A549 (cell line): ENCODE results near the gene ATG10. TPM values are rescaled to one million over a fixed set of nuclear protein-coding genes. Genes with fewer than 3 reads are reported as not detected.

Experiments used
- ATAC-seq, 2 experiments: fragments of 200-7000 bp in 1 of 2; fragments of >200 bp in 1 of 2; cut with Nextera tagmentation in 1 of 2; cut with Tn5 transposase in 1 of 2; 3 replicates each; pipeline versions ENCODE4 v1.8.0 to v1.9.1; 2018 to 2020; ENCODE audit warnings: mild to moderate bottlenecking in 1 of 2, moderate library complexity in 1 of 2
- CTCF ChIA-PET: fragments of 300-600 bp; sonication (Branson Sonifier 250); formaldehyde crosslinking; extraction: SDS; loops from one replicate; lab custom pipeline; 2021; ENCODE audit warnings: antibody characterized with exemption, inconsistent platforms; lab: Yijun Ruan, JAX
- POLR2A ChIA-PET: fragments of 350-600 bp; formaldehyde crosslinking; extraction: SDS; loops from one replicate; lab custom pipeline; 2021; ENCODE audit warnings: antibody characterized with exemption, inconsistent platforms; lab: Yijun Ruan, JAX
- DNase-seq, 2 experiments: peaks; one replicate each; pipeline versions ENCODE4 v3.0.0 to v3.0.0-alpha.2; 2011 to 2016; ENCODE audit warnings: low read depth in 1 of 2, low spot score in 1 of 2
- FAIRE-seq: peaks from 2 replicates; lab custom pipeline; 2011; peaks lifted over from hg19 to GRCh38; lab: Jason Lieb, UNC
- H3K27ac ChIP-seq, 2 experiments: fragments of >200 bp; sonication (Bioruptor Twin); formaldehyde crosslinking; 3 replicates each; pipeline ENCODE4 v1.5.1; 2016 to 2017
- H3K4me1 ChIP-seq: fragments of >200 bp; sonication (Bioruptor Twin); formaldehyde crosslinking; 3 replicates; pipeline ENCODE4 v1.6.1; 2016
- H3K4me2 ChIP-seq: fragments of >200 bp; sonication (Bioruptor Twin); formaldehyde crosslinking; 3 replicates; pipeline ENCODE4 v1.6.1; 2016
- H3K4me3 ChIP-seq: fragments of >200 bp; sonication (Bioruptor Twin); formaldehyde crosslinking; 3 replicates; pipeline ENCODE4 v1.5.1; 2016
- H3K9me3 ChIP-seq: fragments of >200 bp; sonication (Bioruptor Twin); formaldehyde crosslinking; 3 replicates; pipeline ENCODE4 v1.6.1; 2016
- BHLHE40 ChIP-seq: IDR thresholded peaks from 2 replicates; pipeline ENCODE4 v1.6.1; 2012; ENCODE audit warnings: low read depth, low read length, inconsistent platforms
- CBX2 ChIP-seq: fragments of 200-600 bp; sonication (generic); IDR thresholded peaks from 2 replicates; pipeline ENCODE4 v1.6.1; 2016; ENCODE audit warnings: low read depth, mild to moderate bottlenecking, borderline replicate concordance
- CBX8 ChIP-seq: fragments of 200-600 bp; sonication (generic); IDR thresholded peaks from 2 replicates; pipeline ENCODE4 v1.6.1; 2016
- CHD4 ChIP-seq: fragments of 200-600 bp; sonication (generic); IDR thresholded peaks from 2 replicates; pipeline ENCODE4 v1.6.1; 2016; ENCODE audit warnings: antibody characterized with exemption, mild to moderate bottlenecking, borderline replicate concordance
- ESRRA ChIP-seq: fragments of 150-350 bp; IDR thresholded peaks from 2 replicates; pipeline ENCODE4 v1.6.1; 2014; ENCODE audit warnings: mild to moderate bottlenecking, low read length, borderline replicate concordance
- HOXB13 ChIP-seq: fragments of 250-450 bp; sonication (Bioruptor Pico); IDR thresholded peaks from 2 replicates; pipeline ENCODE4 v1.5.0; 2020; ENCODE audit warnings: low read depth, mild to moderate bottlenecking, moderate library complexity
- JUNB ChIP-seq: fragments of >200 bp; sonication (Bioruptor Twin); formaldehyde crosslinking; IDR thresholded peaks from 2 replicates; pipeline ENCODE4 v1.6.1; 2016
- KDM5A ChIP-seq: fragments of 200-600 bp; sonication (generic); IDR thresholded peaks from 2 replicates; pipeline ENCODE4 v1.6.1; 2016; ENCODE audit warnings: antibody characterized with exemption, mild to moderate bottlenecking
- MAZ ChIP-seq: fragments of 150-350 bp; IDR thresholded peaks from 2 replicates; pipeline ENCODE4 v1.6.1; 2014; ENCODE audit warnings: antibody characterized with exemption, low read depth, low read length, borderline replicate concordance
- MYC ChIP-seq: IDR thresholded peaks from 2 replicates; pipeline ENCODE4 v1.6.1; 2012; ENCODE audit warnings: mild to moderate bottlenecking, inconsistent platforms, low read length, improper control_type of control experiment, borderline replicate concordance
- NFE2L2 ChIP-seq: fragments of 150-350 bp; conservative IDR thresholded peaks from 2 replicates; pipeline ENCODE4 v1.6.1; 2014; ENCODE audit warnings: low read length
- NPAS2 ChIP-seq: fragments of 250-450 bp; sonication (Bioruptor Pico); IDR thresholded peaks from 2 replicates; pipeline ENCODE4 v1.8.0; 2022; ENCODE audit warnings: mild to moderate bottlenecking, moderate library complexity, borderline replicate concordance
- PHF8 ChIP-seq: fragments of 200-600 bp; sonication (generic); IDR thresholded peaks from 2 replicates; pipeline ENCODE4 v1.6.1; 2016; ENCODE audit warnings: low read depth, mild to moderate bottlenecking, antibody characterized with exemption, moderate library complexity, borderline replicate concordance
- POLR2A ChIP-seq: IDR thresholded peaks from 2 replicates; pipeline ENCODE4 v1.6.1; 2012; ENCODE audit warnings: mild to moderate bottlenecking, low read length
- RARB ChIP-seq: fragments of 250-450 bp; sonication (Bioruptor Pico); IDR thresholded peaks from 2 replicates; pipeline ENCODE4 v1.8.0; 2021; ENCODE audit warnings: mild to moderate bottlenecking, moderate library complexity
- RFX5 ChIP-seq: fragments of 450-650 bp; IDR thresholded peaks from 2 replicates; pipeline ENCODE4 v1.7.1; 2014; ENCODE audit warnings: antibody characterized with exemption, mild to moderate bottlenecking, moderate library complexity
- ZFP36 ChIP-seq: fragments of 450-650 bp; IDR thresholded peaks from 2 replicates; pipeline ENCODE4 v1.6.1; 2014; ENCODE audit warnings: borderline replicate concordance; ENCODE audit not compliant: partially characterized antibody
- WGBS: methylation state at CpG from one replicate; pipeline ENCODE4 v1.1.6; 2017; ENCODE audit errors: missing lambda C conversion rate; 5-methylcytosine and 5-hydroxymethylcytosine counted together
- polyA plus RNA-seq, 4 experiments: library from polyadenylated mRNA; depleted of rRNA in 3 of 4; stranded (reverse); fragments of >200 nt; fragmentation: RNase III in 1 of 4; extraction: RNeasy Plus Mini Kit Qiagen cat#74134 plus additional on column Dnase treatment in 1 of 4; gene quantifications; 2 replicates in 3 of 4; 3 replicates in 1 of 4; pipeline ENCODE4 v1.2.3, GENCODE V29; 2011 to 2017
- TF ChIP-seq, protein P1 (sequence below): fragments of 200-600 bp; sonication (generic); IDR thresholded peaks from 2 replicates; pipeline ENCODE4 v1.6.1; 2016; ENCODE audit warnings: antibody characterized with exemption, mild to moderate bottlenecking, moderate library complexity
- TF ChIP-seq, protein P2 (sequence below): fragments of >200 bp; sonication (Bioruptor Twin); formaldehyde crosslinking; IDR thresholded peaks from 3 replicates; pipeline ENCODE4 v1.6.1; 2016
- TF ChIP-seq, protein P3 (sequence below): fragments of 250-450 bp; sonication (Bioruptor Pico); IDR thresholded peaks from 2 replicates; pipeline ENCODE4 v1.5.0; 2020; ENCODE audit warnings: low read depth, mild to moderate bottlenecking, moderate library complexity

Gene ATG10
- polyA plus RNA-seq, 2 of the 4 experiments (the other 2 are of a cell fraction), result 12.7 to 17.9 TPM

DNA sequence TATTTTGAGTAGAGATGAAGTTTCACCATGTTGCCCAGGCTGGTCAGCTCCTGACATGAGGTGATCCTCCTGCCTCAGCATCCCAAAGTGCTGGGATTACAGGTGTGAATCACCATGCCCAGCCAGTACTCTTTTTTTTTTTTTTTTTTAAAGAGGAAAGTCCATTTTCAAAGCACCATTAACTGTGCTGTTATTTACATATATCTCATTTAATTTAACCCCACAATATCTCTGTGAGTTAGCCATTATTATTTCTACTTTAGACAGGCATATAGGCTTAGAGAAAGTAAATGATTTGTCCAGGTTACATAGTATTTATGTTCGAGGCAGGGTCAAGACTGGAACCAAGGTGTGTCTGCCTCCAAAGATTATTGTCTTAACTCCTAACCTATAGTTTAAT is 50.7 kb downstream of the ATG10 start:
- DNase-seq, result no peak
- WGBS, result 84% methylated on average over 1 of the region's 1 CpG
- Histone ChIP-seq H3K27ac (no peak overlapping the region), H3K9me3 (no peaks in the 10 kb centered on the region)
- POLR2A ChIA-PET, result no interaction called here
- CTCF ChIA-PET, result interaction anchor here (0.6 kb wide), 1 partner anchor 491 kb away, joined by 3 read pairs; no protein-coding TSS in a partner anchor
- no peak for TF ChIP-seq POLR2A
- TF ChIP-seq MAZ, result no peak
- TF ChIP-seq MYC, result no peak
- TF ChIP-seq, protein P1, sequence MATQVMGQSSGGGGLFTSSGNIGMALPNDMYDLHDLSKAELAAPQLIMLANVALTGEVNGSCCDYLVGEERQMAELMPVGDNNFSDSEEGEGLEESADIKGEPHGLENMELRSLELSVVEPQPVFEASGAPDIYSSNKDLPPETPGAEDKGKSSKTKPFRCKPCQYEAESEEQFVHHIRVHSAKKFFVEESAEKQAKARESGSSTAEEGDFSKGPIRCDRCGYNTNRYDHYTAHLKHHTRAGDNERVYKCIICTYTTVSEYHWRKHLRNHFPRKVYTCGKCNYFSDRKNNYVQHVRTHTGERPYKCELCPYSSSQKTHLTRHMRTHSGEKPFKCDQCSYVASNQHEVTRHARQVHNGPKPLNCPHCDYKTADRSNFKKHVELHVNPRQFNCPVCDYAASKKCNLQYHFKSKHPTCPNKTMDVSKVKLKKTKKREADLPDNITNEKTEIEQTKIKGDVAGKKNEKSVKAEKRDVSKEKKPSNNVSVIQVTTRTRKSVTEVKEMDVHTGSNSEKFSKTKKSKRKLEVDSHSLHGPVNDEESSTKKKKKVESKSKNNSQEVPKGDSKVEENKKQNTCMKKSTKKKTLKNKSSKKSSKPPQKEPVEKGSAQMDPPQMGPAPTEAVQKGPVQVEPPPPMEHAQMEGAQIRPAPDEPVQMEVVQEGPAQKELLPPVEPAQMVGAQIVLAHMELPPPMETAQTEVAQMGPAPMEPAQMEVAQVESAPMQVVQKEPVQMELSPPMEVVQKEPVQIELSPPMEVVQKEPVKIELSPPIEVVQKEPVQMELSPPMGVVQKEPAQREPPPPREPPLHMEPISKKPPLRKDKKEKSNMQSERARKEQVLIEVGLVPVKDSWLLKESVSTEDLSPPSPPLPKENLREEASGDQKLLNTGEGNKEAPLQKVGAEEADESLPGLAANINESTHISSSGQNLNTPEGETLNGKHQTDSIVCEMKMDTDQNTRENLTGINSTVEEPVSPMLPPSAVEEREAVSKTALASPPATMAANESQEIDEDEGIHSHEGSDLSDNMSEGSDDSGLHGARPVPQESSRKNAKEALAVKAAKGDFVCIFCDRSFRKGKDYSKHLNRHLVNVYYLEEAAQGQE, result no peak
- no peak for TF ChIP-seq RFX5
- no peak for TF ChIP-seq NPAS2 (CRISPR knock-in tag)
- no peak for TF ChIP-seq ESRRA
- TF ChIP-seq CHD4, result no peak
- TF ChIP-seq KDM5A, result no peak
- TF ChIP-seq, protein P2, sequence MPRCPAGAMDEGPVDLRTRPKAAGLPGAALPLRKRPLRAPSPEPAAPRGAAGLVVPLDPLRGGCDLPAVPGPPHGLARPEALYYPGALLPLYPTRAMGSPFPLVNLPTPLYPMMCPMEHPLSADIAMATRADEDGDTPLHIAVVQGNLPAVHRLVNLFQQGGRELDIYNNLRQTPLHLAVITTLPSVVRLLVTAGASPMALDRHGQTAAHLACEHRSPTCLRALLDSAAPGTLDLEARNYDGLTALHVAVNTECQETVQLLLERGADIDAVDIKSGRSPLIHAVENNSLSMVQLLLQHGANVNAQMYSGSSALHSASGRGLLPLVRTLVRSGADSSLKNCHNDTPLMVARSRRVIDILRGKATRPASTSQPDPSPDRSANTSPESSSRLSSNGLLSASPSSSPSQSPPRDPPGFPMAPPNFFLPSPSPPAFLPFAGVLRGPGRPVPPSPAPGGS, result no peak
- no peak for TF ChIP-seq CBX2
- TF ChIP-seq, all 56 proteins: peak for 0
- no peak overlapping the region for H3K4me3 ChIP-seq
- no peak overlapping the region for H3K4me2 ChIP-seq
- ATAC-seq, result no peak
- H3K4me1 ChIP-seq, result no peaks in the 10 kb centered on the region
- no peak for FAIRE-seq

DNA sequence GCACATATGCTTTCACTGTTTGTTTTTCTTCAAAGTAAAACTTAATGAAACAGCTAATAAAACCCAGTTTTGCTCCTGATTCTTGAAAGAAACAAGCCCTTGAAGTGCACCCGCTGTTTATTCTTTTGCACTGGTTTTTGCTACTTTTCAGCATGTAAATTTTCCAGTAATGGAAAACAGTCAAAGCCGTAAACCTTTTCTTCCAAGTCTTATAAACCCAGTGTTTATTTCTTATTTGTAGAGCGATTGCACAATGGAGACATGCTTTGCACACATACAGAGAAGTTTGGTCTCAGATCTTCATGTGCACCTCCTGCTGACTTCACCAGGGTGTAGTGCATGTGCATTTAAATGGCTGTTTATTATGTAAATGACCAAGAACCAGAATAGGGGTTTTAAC is 51.8 kb downstream of the ATG10 start:
- H3K4me3 ChIP-seq, result no peak overlapping the region
- ATAC-seq, result no peak
- no peak overlapping the region for H3K4me2 ChIP-seq
- POLR2A ChIA-PET, result no interaction called here
- DNase-seq, result no peak
- no peak overlapping the region for H3K27ac ChIP-seq
- TF ChIP-seq NFE2L2, result no peak
- no peak for TF ChIP-seq RARB
- no peak for TF ChIP-seq CBX8
- no peak for TF ChIP-seq ZFP36
- no peak for TF ChIP-seq POLR2A
- no peak for TF ChIP-seq BHLHE40
- TF ChIP-seq KDM5A, result no peak
- no peak for TF ChIP-seq JUNB
- no peak for TF ChIP-seq NPAS2 (CRISPR knock-in tag)
- no peak for TF ChIP-seq PHF8
- TF ChIP-seq, protein P3, sequence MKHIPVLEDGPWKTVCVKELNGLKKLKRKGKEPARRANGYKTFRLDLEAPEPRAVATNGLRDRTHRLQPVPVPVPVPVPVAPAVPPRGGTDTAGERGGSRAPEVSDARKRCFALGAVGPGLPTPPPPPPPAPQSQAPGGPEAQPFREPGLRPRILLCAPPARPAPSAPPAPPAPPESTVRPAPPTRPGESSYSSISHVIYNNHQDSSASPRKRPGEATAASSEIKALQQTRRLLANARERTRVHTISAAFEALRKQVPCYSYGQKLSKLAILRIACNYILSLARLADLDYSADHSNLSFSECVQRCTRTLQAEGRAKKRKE, result no peak
- TF ChIP-seq, protein P1, result no peak
- TF ChIP-seq HOXB13 (CRISPR knock-in tag), result no peak
- H3K4me1 ChIP-seq, result no peaks in the 10 kb centered on the region
- FAIRE-seq, result no peak
- WGBS, result 91% methylated on average over 3 of the region's 3 CpGs
- CTCF ChIA-PET, result no interaction called here
- H3K9me3 ChIP-seq, result no peaks in the 10 kb centered on the region
